ENCODE data around the gene PAH. TPM values are rescaled to one million over a fixed set of nuclear protein-coding genes. Genes with fewer than 3 reads are reported as not detected.
A peak's percentile ranks its signal among the peaks of the same experiment; 100 is the strongest.

PAH gene
- total RNA-seq, 2 donors from 2014 or later = 0.21 TPM; not detected in 1

- Mint-ChIP-seq H3K27me3 (peaks cover 8% of the 10 kb centered on the region), H3K4me1 (no peaks in the 10 kb centered on the region), H3K4me3 (no peak overlapping the region), H3K27ac (no peak overlapping the region), H3K9me3 (no peaks in the 10 kb centered on the region), H3K36me3 (ENCODE audit: low read depth) (no peaks in the 10 kb centered on the region)
- no peak for ATAC-seq (replicated peaks)
These were observed 28.5 kb downstream of the PAH start for GRCh38 chr12:102888511-102888910.

- H3K9me3 Mint-ChIP-seq = no peaks in the 10 kb centered on the region
- no peaks in the 10 kb centered on the region for H3K36me3 Mint-ChIP-seq (ENCODE audit: low read depth)
- no peak overlapping the region for H3K27ac Mint-ChIP-seq
- no peaks in the 10 kb centered on the region for H3K4me1 Mint-ChIP-seq
- no peak overlapping the region for H3K4me3 Mint-ChIP-seq
- ATAC-seq (replicated peaks) = no peak
- peaks cover 15% of the 10 kb centered on the region for H3K27me3 Mint-ChIP-seq
These were observed 31.8 kb downstream of the PAH start for GRCh38 chr12:102885043-102885932.

GRCh38 chr12:102883204-102883799 is 33.7 kb downstream of the PAH start:
- Mint-ChIP-seq H3K4me1 (no peaks in the 10 kb centered on the region), H3K27ac (no peak overlapping the region), H3K4me3 (no peak overlapping the region), H3K9me3 (no peaks in the 10 kb centered on the region), H3K27me3 (peaks cover 11% of the 10 kb centered on the region), H3K36me3 (ENCODE audit: low read depth) (no peaks in the 10 kb centered on the region)
- peak; percentile 37 for ATAC-seq (replicated peaks)

- no peaks in the 10 kb centered on the region for H3K4me1 Mint-ChIP-seq
- no peak overlapping the region for H3K27ac Mint-ChIP-seq
- peaks cover 11% of the 10 kb centered on the region for H3K27me3 Mint-ChIP-seq
- no peak for ATAC-seq (replicated peaks)
- no peak overlapping the region for H3K4me3 Mint-ChIP-seq
- H3K9me3 Mint-ChIP-seq = no peaks in the 10 kb centered on the region
- no peaks in the 10 kb centered on the region for H3K36me3 Mint-ChIP-seq (ENCODE audit: low read depth)
These were observed 36.3 kb downstream of the PAH start for GRCh38 chr12:102880783-102881182.

- Mint-ChIP-seq H3K27me3 (peaks cover 11% of the 10 kb centered on the region), H3K4me3 (no peak overlapping the region), H3K36me3 (ENCODE audit: low read depth) (no peaks in the 10 kb centered on the region), H3K27ac (no peak overlapping the region), H3K9me3 (no peaks in the 10 kb centered on the region), H3K4me1 (no peaks in the 10 kb centered on the region)
- peak; percentile 70 for ATAC-seq (replicated peaks)
These were observed 37.8 kb downstream of the PAH start for GRCh38 chr12:102879144-102879763.

- Mint-ChIP-seq H3K4me1 (no peaks in the 10 kb centered on the region), H3K27ac (no peak overlapping the region), H3K9me3 (peaks cover 5% of the 10 kb centered on the region), H3K4me3 (no peak overlapping the region), H3K27me3 (peaks cover 15% of the 10 kb centered on the region), H3K36me3 (ENCODE audit: low read depth) (no peaks in the 10 kb centered on the region)
- ATAC-seq (replicated peaks) = no peak
These were observed 40.2 kb downstream of the PAH start for GRCh38 chr12:102876883-102877282.

GRCh38 chr12:102874819-102875218 is 42.2 kb downstream of the PAH start:
- peaks cover 8% of the 10 kb centered on the region for H3K27me3 Mint-ChIP-seq
- H3K36me3 Mint-ChIP-seq (ENCODE audit: low read depth) = no peaks in the 10 kb centered on the region
- no peak for ATAC-seq (replicated peaks)
- H3K4me1 Mint-ChIP-seq = no peaks in the 10 kb centered on the region
- H3K27ac Mint-ChIP-seq = no peak overlapping the region
- H3K9me3 Mint-ChIP-seq = peaks cover 5% of the 10 kb centered on the region
- H3K4me3 Mint-ChIP-seq = no peak overlapping the region

GRCh38 chr12:102873077-102873476 is 44.0 kb downstream of the PAH start:
- no peaks in the 10 kb centered on the region for H3K36me3 Mint-ChIP-seq (ENCODE audit: low read depth)

GRCh38 chr12:102871014-102871413 is 46.0 kb downstream of the PAH start:
- Mint-ChIP-seq H3K9me3 (peaks cover 5% of the 10 kb centered on the region), H3K4me3 (no peak overlapping the region), H3K27me3 (peaks cover 4% of the 10 kb centered on the region), H3K4me1 (no peaks in the 10 kb centered on the region), H3K27ac (no peak overlapping the region), H3K36me3 (ENCODE audit: low read depth) (no peaks in the 10 kb centered on the region)
- no peak for ATAC-seq (replicated peaks)

More at GRCh38 chr12:102873077-102873476, 44.0 kb downstream of the PAH start:
- Mint-ChIP-seq H3K4me1 (no peaks in the 10 kb centered on the region), H3K27me3 (peaks cover 5% of the 10 kb centered on the region), H3K27ac (no peak overlapping the region), H3K9me3 (peaks cover 5% of the 10 kb centered on the region), H3K4me3 (no peak overlapping the region)
- ATAC-seq (replicated peaks) = no peak

- Mint-ChIP-seq H3K27me3 (peaks cover 4% of the 10 kb centered on the region), H3K27ac (no peak overlapping the region), H3K4me3 (no peak overlapping the region), H3K4me1 (no peaks in the 10 kb centered on the region), H3K9me3 (peaks cover 5% of the 10 kb centered on the region), H3K36me3 (ENCODE audit: low read depth) (no peaks in the 10 kb centered on the region)
- ATAC-seq (replicated peaks) = no peak
These were observed 47.5 kb downstream of the PAH start for GRCh38 chr12:102869571-102869970.

GRCh38 chr12:102865821-102866615 is 51.0 kb downstream of the PAH start:
- Mint-ChIP-seq H3K4me3 (no peak overlapping the region), H3K4me1 (no peaks in the 10 kb centered on the region), H3K36me3 (ENCODE audit: low read depth) (no peaks in the 10 kb centered on the region), H3K27me3 (no peaks in the 10 kb centered on the region), H3K27ac (no peak overlapping the region), H3K9me3 (no peaks in the 10 kb centered on the region)
- no peak for ATAC-seq (replicated peaks)

GRCh38 chr12:102862486-102862885 is 54.6 kb downstream of the PAH start:
- no peak for ATAC-seq (replicated peaks)
- Mint-ChIP-seq H3K4me3 (no peak overlapping the region), H3K4me1 (no peaks in the 10 kb centered on the region), H3K27ac (no peak overlapping the region), H3K9me3 (no peaks in the 10 kb centered on the region), H3K27me3 (peaks cover 4% of the 10 kb centered on the region), H3K36me3 (ENCODE audit: low read depth) (no peaks in the 10 kb centered on the region)

GRCh38 chr12:102851246-102851645 is 65.8 kb downstream of the PAH start:
- peaks cover 12% of the 10 kb centered on the region for H3K27me3 Mint-ChIP-seq
- no peaks in the 10 kb centered on the region for H3K4me1 Mint-ChIP-seq
- H3K9me3 Mint-ChIP-seq = no peaks in the 10 kb centered on the region
- H3K27ac Mint-ChIP-seq = no peak overlapping the region
- no peaks in the 10 kb centered on the region for H3K36me3 Mint-ChIP-seq (ENCODE audit: low read depth)
- ATAC-seq (replicated peaks) = no peak
- no peak overlapping the region for H3K4me3 Mint-ChIP-seq

- Mint-ChIP-seq H3K27me3 (peaks cover 12% of the 10 kb centered on the region), H3K4me1 (no peaks in the 10 kb centered on the region), H3K9me3 (no peaks in the 10 kb centered on the region), H3K4me3 (no peak overlapping the region), H3K36me3 (ENCODE audit: low read depth) (no peaks in the 10 kb centered on the region), H3K27ac (no peak overlapping the region)
- no peak for ATAC-seq (replicated peaks)
These were observed 67.2 kb downstream of the PAH start for GRCh38 chr12:102849722-102850447.

Data from activated T-helper 17 cell treated with anti-CD3 and anti-CD28 coated beads, Interleukin-2, amount 50 U/mL, for 72 hours (primary cell).